IMR-90 (cell line): ENCODE data around the gene HNRNPH1. TPM values are rescaled to one million over a fixed set of nuclear protein-coding genes. Genes with fewer than 3 reads are reported as not detected.
"Not testable (repeated sequence)": the region's sequence is repeated elsewhere in the genome, so short reads cannot be mapped to it uniquely, and the experiment has no call there.

ENCODE experiments used
- ATAC-seq: fragments of 200-7000 bp; cut with Tn5 transposase; 2 replicates; pipeline ENCODE4 v1.9.1; 2020; ENCODE audit warnings: low read depth, mild to moderate bottlenecking, moderate library complexity
- BruUV-seq: library from RNA; stranded (reverse); fragments of 400-500 nt; replicated peaks from 2 replicates; lab custom pipeline; 2021; lab: Mats Ljungman, UMichigan
- CTCF ChIA-PET: fragments of 300-600 bp; formaldehyde crosslinking; extraction: SDS; loops from one replicate; lab custom pipeline; 2021; ENCODE audit warnings: antibody characterized with exemption; lab: Yijun Ruan, JAX
- POLR2A ChIA-PET: fragments of 300-600 bp; sonication (Branson Sonifier 250); formaldehyde crosslinking; loops from one replicate; lab custom pipeline; 2022; ENCODE audit warnings: antibody characterized with exemption; ENCODE audit not compliant: unreplicated experiment; lab: Charles Lee
- DNase-seq: peaks from one replicate; pipeline ENCODE4 v3.0.0; 2013
- H2AFZ ChIP-seq: replicated peaks from 2 replicates; pipeline ENCODE3; 2013; ENCODE audit warnings: low read length, mild to moderate bottlenecking; ENCODE audit not compliant: poor library complexity
- H2AK5ac ChIP-seq: 2 replicates; pipeline ENCODE4 v1.6.1; 2013; ENCODE audit warnings: low read depth, low read length, inconsistent platforms
- H2AK9ac ChIP-seq: replicated peaks from 2 replicates; pipeline ENCODE3; 2013; ENCODE audit warnings: mild to moderate bottlenecking, low read depth, low read length, moderate library complexity; ENCODE audit not compliant: poor library complexity
- H2BK120ac ChIP-seq: 2 replicates; pipeline ENCODE4 v1.6.1; 2013; ENCODE audit warnings: low read depth, low read length, inconsistent platforms
- H2BK15ac ChIP-seq: 3 replicates; pipeline ENCODE4 v1.6.1; 2013; ENCODE audit warnings: low read depth, low read length, inconsistent platforms
- H2BK20ac ChIP-seq: 2 replicates; pipeline ENCODE4 v1.6.1; 2013; ENCODE audit warnings: low read depth, mild to moderate bottlenecking, inconsistent platforms, low read length, moderate library complexity
- H2BK5ac ChIP-seq: 2 replicates; pipeline ENCODE4 v1.6.1; 2013; ENCODE audit warnings: mild to moderate bottlenecking, low read depth, low read length, inconsistent platforms; ENCODE audit not compliant: poor library complexity, severe bottlenecking
- H3K14ac ChIP-seq: replicated peaks from 2 replicates; pipeline ENCODE4 v1.6.1; 2013; ENCODE audit warnings: low read depth, low read length, inconsistent platforms
- H3K18ac ChIP-seq: 2 replicates; pipeline ENCODE4 v1.6.1; 2013; ENCODE audit warnings: low read depth, low read length, control low read depth
- H3K23ac ChIP-seq: 2 replicates; pipeline ENCODE4 v1.6.1; 2013; ENCODE audit warnings: low read depth, low read length, inconsistent platforms
- H3K27ac ChIP-seq: 2 replicates; pipeline ENCODE4 v1.5.1; 2013; ENCODE audit warnings: mild to moderate bottlenecking, control low read depth, low read length; ENCODE audit not compliant: insufficient read depth
- H3K27me3 ChIP-seq: 2 replicates; pipeline ENCODE4 v1.6.1; 2013; ENCODE audit warnings: low read length; ENCODE audit not compliant: control insufficient read depth, insufficient read depth
- H3K36me3 ChIP-seq: 2 replicates; pipeline ENCODE4 v1.6.1; 2013; ENCODE audit warnings: low read length, mixed read lengths; ENCODE audit not compliant: control insufficient read depth, insufficient read depth
- H3K4ac ChIP-seq: 2 replicates; pipeline ENCODE4 v1.6.1; 2013; ENCODE audit warnings: low read depth, low read length, inconsistent platforms
- H3K4me1 ChIP-seq: 2 replicates; pipeline ENCODE4 v1.6.1; 2013; ENCODE audit warnings: low read length, mixed read lengths; ENCODE audit not compliant: control insufficient read depth, insufficient read depth
- H3K4me2 ChIP-seq: 2 replicates; pipeline ENCODE4 v1.6.1; 2013; ENCODE audit warnings: low read depth, mild to moderate bottlenecking, control low read depth, low read length, moderate library complexity
- H3K4me3 ChIP-seq: 2 replicates; pipeline ENCODE4 v1.5.1; 2013; ENCODE audit warnings: low read depth, mild to moderate bottlenecking, control low read depth, low read length, moderate library complexity; ENCODE audit not compliant: insufficient read depth
- H3K56ac ChIP-seq: 2 replicates; pipeline ENCODE4 v1.6.1; 2013; ENCODE audit warnings: low read length, inconsistent platforms; ENCODE audit not compliant: insufficient read depth; ENCODE audit errors: extremely low read depth
- H3K79me1 ChIP-seq, 2 experiments: 2 replicates each; pipeline ENCODE4 v1.6.1; 2013; ENCODE audit warnings: low read length in 2 of 2, inconsistent platforms in 1 of 2, low read depth in 1 of 2
- H3K9ac ChIP-seq: 2 replicates; pipeline ENCODE4 v1.6.1; 2013; ENCODE audit warnings: low read depth, low read length, control low read depth
- H3K9me1 ChIP-seq: 2 replicates; pipeline ENCODE4 v1.6.1; 2013; ENCODE audit warnings: low read length, inconsistent platforms; ENCODE audit not compliant: insufficient read depth
- H3K9me3 ChIP-seq: 2 replicates; pipeline ENCODE4 v1.6.1; 2013; ENCODE audit warnings: low read length; ENCODE audit not compliant: control insufficient read depth, insufficient read depth
- H4K20me1 ChIP-seq: 2 replicates; pipeline ENCODE4 v1.6.1; 2013; ENCODE audit warnings: low read length, inconsistent platforms; ENCODE audit not compliant: insufficient read depth
- H4K5ac ChIP-seq: 2 replicates; pipeline ENCODE4 v1.6.1; 2013; ENCODE audit warnings: mild to moderate bottlenecking, low read depth, low read length, control low read depth
- H4K8ac ChIP-seq, 2 experiments: 2 replicates each; pipeline ENCODE4 v1.6.1; 2013; ENCODE audit warnings: low read depth in 2 of 2, low read length in 2 of 2, control low read depth in 1 of 2, inconsistent platforms in 1 of 2
- H4K91ac ChIP-seq: 2 replicates; pipeline ENCODE4 v1.6.1; 2013; ENCODE audit warnings: low read depth, low read length, inconsistent platforms; ENCODE audit not compliant: insufficient read depth
- WGBS, 2 experiments: methylation state at CpG; one replicate each; pipeline versions ENCODE4 v1.1.5 to v1.1.7; 2013; ENCODE audit warnings: missing lambda C conversion rate in 2 of 2; ENCODE audit not compliant: insufficient read length in 1 of 2; ENCODE audit errors: extremely low coverage in 2 of 2; 5-methylcytosine and 5-hydroxymethylcytosine counted together
- dilution Hi-C: fragments of 300-500 bp; cut with HindIII; formaldehyde crosslinking; loops from one replicate; pipeline ENCODE4 v1.14.3; 2018; ENCODE audit warnings: low sequenced_read_pairs; ENCODE audit not compliant: unreplicated experiment
- in situ Hi-C: fragments of 300-500 bp; cut with MboI; formaldehyde crosslinking; loops from 3 replicates; pipeline ENCODE4 v1.14.3; 2019; ENCODE audit warnings: low sequenced_read_pairs, inconsistent platforms, mixed read lengths
- intact Hi-C: fragments of 100-400 bp; cut with micrococcal nuclease; formaldehyde crosslinking; loops from 2 replicates; pipeline ENCODE4 v1.10.0; 2022
- polyA plus RNA-seq, 3 experiments: library from polyadenylated mRNA; depleted of rRNA; stranded (reverse); fragments of >200 nt; gene quantifications; 2 replicates each; pipeline ENCODE4 v1.2.3, GENCODE V29; 2012; ENCODE audit warnings: low replicate concordance in 1 of 3
- total RNA-seq: library from RNA; depleted of rRNA; stranded (reverse); fragments of >200 nt; gene quantifications from 2 replicates; pipeline ENCODE4 v1.2.3, GENCODE V29; 2012

Gene HNRNPH1
- total and polyA plus RNA-seq, 2 of the 4 experiments (the other 2 are of a cell fraction), result 288 to 300 TPM

- ATAC-seq, H3K4me2 ChIP-seq, H3K23ac ChIP-seq, H3K36me3 ChIP-seq, H3K4me3 ChIP-seq, H2BK20ac ChIP-seq, H4K91ac ChIP-seq, H3K27me3 ChIP-seq, H4K5ac ChIP-seq, dilution Hi-C loops, POLR2A ChIA-PET, H3K14ac ChIP-seq, H2AK5ac ChIP-seq, in situ Hi-C loops, H3K56ac ChIP-seq, H3K27ac ChIP-seq, H3K79me1 ChIP-seq, H4K20me1 ChIP-seq, CTCF ChIA-PET, H3K9me1 ChIP-seq, H3K9ac ChIP-seq, H2AK9ac ChIP-seq, H2BK15ac ChIP-seq, H2AFZ ChIP-seq, H3K9me3 ChIP-seq, H4K8ac ChIP-seq, intact Hi-C loops, DNase-seq, H3K4ac ChIP-seq, H2BK120ac ChIP-seq, BruUV-seq, H2BK5ac ChIP-seq, H3K18ac ChIP-seq, H3K4me1 ChIP-seq: not testable (repeated sequence)
- WGBS, 2 experiments, result 89% methylated on average over 7 of the region's 11 CpGs; no CpG with 5 or more reads in 1 of the 2 experiments
These were observed 15.8 kb upstream of the HNRNPH1 start for GRCh38 chr5:179639296-179639695.

- H3K56ac ChIP-seq, intact Hi-C loops, H2AFZ ChIP-seq, H2AK9ac ChIP-seq, BruUV-seq, H3K9me1 ChIP-seq, H3K36me3 ChIP-seq, H4K20me1 ChIP-seq, H4K8ac ChIP-seq, H4K5ac ChIP-seq, dilution Hi-C loops, H3K4ac ChIP-seq, H4K91ac ChIP-seq, H3K79me1 ChIP-seq, H2AK5ac ChIP-seq, H3K18ac ChIP-seq, DNase-seq, H3K27me3 ChIP-seq, H3K4me3 ChIP-seq, H2BK20ac ChIP-seq, H3K4me1 ChIP-seq, H3K9me3 ChIP-seq, H3K4me2 ChIP-seq, H3K14ac ChIP-seq, H2BK5ac ChIP-seq, H3K27ac ChIP-seq, H3K9ac ChIP-seq, POLR2A ChIA-PET, CTCF ChIA-PET, H2BK120ac ChIP-seq, H3K23ac ChIP-seq, H2BK15ac ChIP-seq, in situ Hi-C loops: not testable (repeated sequence)
- WGBS, 2 experiments, result no CpG with 5 or more reads among the region's 49 CpGs
- ATAC-seq, result peak; percentile 98
These were observed 11.1 kb upstream of the HNRNPH1 start for GRCh38 chr5:179634370-179635172.
